Small intestine (tissue), 7 donors: ENCODE data around the gene ASB5. TPM values are rescaled to one million over a fixed set of nuclear protein-coding genes. Genes with fewer than 3 reads are reported as not detected.
"Not testable (repeated sequence)": the region's sequence is repeated elsewhere in the genome, so short reads cannot be mapped to it uniquely, and the experiment has no call there.

Experiments
- DNase-seq, 2 donors: peaks; one replicate each; pipeline versions ENCODE4 v3.0.0 to v3.0.0-alpha.2; 2013
- FAIRE-seq: peaks from 2 replicates; lab custom pipeline; 2012; peaks lifted over from hg19 to GRCh38; lab: Jason Lieb, UNC
- H3K27ac ChIP-seq, 3 donors: one replicate each; pipeline ENCODE4 v1.5.1; 2013; ENCODE audit warnings: low read length in 2 of 3, mild to moderate bottlenecking in 2 of 3, control low read depth in 1 of 3, inconsistent platforms in 1 of 3, low read depth in 1 of 3, moderate library complexity in 1 of 3
- H3K27me3 ChIP-seq, 3 donors: one replicate each; pipeline ENCODE4 v1.6.1; 2013; ENCODE audit warnings: low read length in 3 of 3, inconsistent platforms in 1 of 3; ENCODE audit not compliant: control insufficient read depth in 3 of 3, insufficient read depth in 3 of 3
- H3K36me3 ChIP-seq, 3 donors: one replicate each; pipeline ENCODE4 v1.6.1; 2013; ENCODE audit warnings: low read length in 3 of 3, inconsistent platforms in 1 of 3, low read depth in 1 of 3, mild to moderate bottlenecking in 1 of 3, moderate library complexity in 1 of 3; ENCODE audit not compliant: control insufficient read depth in 3 of 3, insufficient read depth in 2 of 3
- H3K4me1 ChIP-seq, 3 donors: one replicate each; pipeline ENCODE4 v1.6.1; 2013; ENCODE audit warnings: low read length in 2 of 3, inconsistent platforms in 1 of 3, low read depth in 1 of 3, mild to moderate bottlenecking in 1 of 3, moderate library complexity in 1 of 3; ENCODE audit not compliant: control insufficient read depth in 3 of 3, insufficient read depth in 2 of 3
- H3K4me3 ChIP-seq, 3 donors: one replicate each; pipeline ENCODE4 v1.5.1; 2013; ENCODE audit warnings: low read length in 3 of 3, control low read depth in 1 of 3, inconsistent platforms in 1 of 3, low read depth in 1 of 3, mild to moderate bottlenecking in 1 of 3, moderate library complexity in 1 of 3
- H3K9me3 ChIP-seq, 2 donors: one replicate each; pipeline ENCODE4 v1.6.1; 2013; ENCODE audit warnings: low read depth in 1 of 2, low read length in 1 of 2; ENCODE audit not compliant: control insufficient read depth in 2 of 2, insufficient read depth in 1 of 2
- WGBS, 3 donors: extraction: QIAGEN DNeasy Blood & Tissue Kit; methylation state at CpG; one replicate each; pipeline ENCODE4 v1.1.7; 2013; 5-methylcytosine and 5-hydroxymethylcytosine counted together
- polyA plus RNA-seq, 4 donors: library from polyadenylated mRNA; stranded (reverse) in 3 of 4; unstranded in 1 of 4; fragments of 200-250 nt in 3 of 4; fragments of 120-200 nt in 1 of 4; gene quantifications; one replicate each; pipeline versions ENCODE4 v1.2.1 to v1.2.3, GENCODE V29; 2013
- donor health status: healthy with polysubstance abuse.
- donor health status: control.
- donor health status: control.
- donor health status: Bipolar disorder and iron deficiency.
- donor health status: healthy.

ASB5 gene
- polyA plus RNA-seq, 4 donors, result 0.01 to 2.0 (median 0.52) TPM

GRCh38 chr4:176302283-176303275 is 33.6 kb upstream of the ASB5 start:
- Histone ChIP-seq H3K9me3 (no peaks in the 10 kb centered on the region), H3K4me3 (no peak overlapping the region), H3K36me3 (no peaks in the 10 kb centered on the region), H3K27ac (no peak overlapping the region), H3K4me1 (no peaks in the 10 kb centered on the region), H3K27me3 (no peaks in the 10 kb centered on the region)
- DNase-seq (no peak), FAIRE-seq (no peak)
- 46 to 52% (median 52%) methylated on average over 2 of the region's 2 CpGs for WGBS, 3 donors

DNA sequence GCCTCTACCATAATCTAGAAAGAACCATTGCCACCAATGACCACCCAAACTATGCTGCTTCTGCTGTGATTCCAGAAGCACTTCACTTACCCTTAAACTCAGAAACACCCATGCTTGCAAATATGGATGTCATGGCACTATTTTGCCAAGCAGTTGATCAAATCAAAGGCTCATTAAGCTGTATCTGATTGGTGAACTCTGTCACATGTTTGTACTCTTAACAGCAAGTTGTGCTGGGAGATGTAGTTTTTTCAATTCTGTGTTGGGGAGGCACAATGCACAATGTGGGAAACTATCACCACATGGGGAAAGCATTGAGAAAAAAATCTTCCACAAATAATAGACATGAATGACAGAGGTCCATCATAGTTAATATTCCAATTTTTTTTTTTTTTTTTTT is 31.5 kb upstream of the ASB5 start:
- Histone ChIP-seq H3K4me1 (no peaks in the 10 kb centered on the region), H3K27me3 (no peaks in the 10 kb centered on the region), H3K9me3 (no peaks in the 10 kb centered on the region), H3K4me3 (no peak overlapping the region), H3K36me3 (no peaks in the 10 kb centered on the region), H3K27ac (no peak overlapping the region)
- DNase-seq, result no peak
- FAIRE-seq, result no peak

GRCh38 chr4:176300036-176300435 is 31.0 kb upstream of the ASB5 start:
- Histone ChIP-seq H3K9me3 (no peaks in the 10 kb centered on the region), H3K27ac (no peak overlapping the region), H3K4me3 (no peak overlapping the region), H3K36me3 (no peaks in the 10 kb centered on the region), H3K27me3 (no peaks in the 10 kb centered on the region), H3K4me1 (no peaks in the 10 kb centered on the region)
- WGBS, 3 donors, result 80 to 87% (median 82%) methylated on average over 7 to 9 of the region's 9 CpGs
- FAIRE-seq (no peak), DNase-seq (no peak)

GRCh38 chr4:176298664-176299063 is 29.6 kb upstream of the ASB5 start:
- no peaks in the 10 kb centered on the region for H3K4me1 ChIP-seq
- 74 to 88% (median 74%) methylated on average over 6 of the region's 6 CpGs for WGBS, 3 donors
- FAIRE-seq, result no peak

GRCh38 chr4:176295907-176296306 is 26.9 kb upstream of the ASB5 start:
- 56 to 69% (median 58%) methylated on average over 5 of the region's 5 CpGs for WGBS, 3 donors
- not testable (repeated sequence) for H3K36me3 ChIP-seq, H3K27me3 ChIP-seq, H3K27ac ChIP-seq, H3K4me1 ChIP-seq, H3K4me3 ChIP-seq, DNase-seq, H3K9me3 ChIP-seq, FAIRE-seq

More at GRCh38 chr4:176298664-176299063, 29.6 kb upstream of the ASB5 start:
- Histone ChIP-seq H3K27me3 (no peaks in the 10 kb centered on the region), H3K4me3 (no peak overlapping the region), H3K36me3 (no peaks in the 10 kb centered on the region), H3K9me3 (no peaks in the 10 kb centered on the region), H3K27ac (no peak overlapping the region)
- no peak for DNase-seq

- Histone ChIP-seq H3K9me3 (no peaks in the 10 kb centered on the region), H3K27me3 (no peaks in the 10 kb centered on the region), H3K27ac (no peak overlapping the region), H3K4me3 (no peak overlapping the region), H3K4me1 (no peaks in the 10 kb centered on the region), H3K36me3 (no peaks in the 10 kb centered on the region)
- 70 to 77% (median 73%) methylated on average over 1 of the region's 1 CpG for WGBS, 3 donors
- DNase-seq (no peak), FAIRE-seq (no peak)
Observed at GRCh38 chr4:176293660-176294059, 24.6 kb upstream of the ASB5 start.

DNA sequence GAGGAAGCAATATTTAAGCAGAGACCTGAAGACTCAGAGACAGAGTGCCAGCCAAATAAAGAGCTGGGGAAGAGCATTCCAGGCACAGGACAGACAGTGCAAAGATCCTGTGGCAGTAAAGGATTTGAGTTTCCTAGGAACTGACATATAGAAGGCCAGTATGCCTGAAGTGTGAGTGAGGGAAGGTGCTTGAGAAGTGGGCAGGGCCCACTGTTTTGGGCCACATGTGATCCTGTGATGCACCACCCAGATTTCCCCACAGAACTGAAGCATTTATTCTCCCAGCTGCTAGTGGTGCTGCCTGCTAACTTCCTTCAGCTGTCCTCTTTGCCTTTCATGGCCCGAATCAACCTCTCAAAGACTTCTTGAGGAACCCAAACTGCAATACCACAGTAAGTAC is 23.9 kb upstream of the ASB5 start:
- Histone ChIP-seq H3K4me1 (no peaks in the 10 kb centered on the region), H3K36me3 (no peaks in the 10 kb centered on the region), H3K27me3 (no peaks in the 10 kb centered on the region), H3K4me3 (no peak overlapping the region), H3K9me3 (no peaks in the 10 kb centered on the region), H3K27ac (no peak overlapping the region)
- no peak for DNase-seq
- FAIRE-seq, result no peak
- 70 to 92% (median 82%) methylated on average over 1 of the region's 1 CpG for WGBS, 3 donors

- no peak for DNase-seq
- Histone ChIP-seq H3K4me3 (no peak overlapping the region), H3K27ac (no peak overlapping the region), H3K36me3 (no peaks in the 10 kb centered on the region), H3K4me1 (no peaks in the 10 kb centered on the region), H3K9me3 (no peaks in the 10 kb centered on the region), H3K27me3 (no peaks in the 10 kb centered on the region)
- FAIRE-seq, result no peak
- 86 to 91% (median 90%) methylated on average over 3 of the region's 3 CpGs for WGBS, 3 donors
Observed at GRCh38 chr4:176291748-176292147, 22.7 kb upstream of the ASB5 start.
